ENCODE measurements around the gene C10orf71. TPM values are rescaled to one million over a fixed set of nuclear protein-coding genes. Genes with fewer than 3 reads are reported as not detected.
A peak's percentile ranks its signal among the peaks of the same experiment; 100 is the strongest.

Gene C10orf71
- total RNA-seq, 1 donor, result not detected

DNA sequence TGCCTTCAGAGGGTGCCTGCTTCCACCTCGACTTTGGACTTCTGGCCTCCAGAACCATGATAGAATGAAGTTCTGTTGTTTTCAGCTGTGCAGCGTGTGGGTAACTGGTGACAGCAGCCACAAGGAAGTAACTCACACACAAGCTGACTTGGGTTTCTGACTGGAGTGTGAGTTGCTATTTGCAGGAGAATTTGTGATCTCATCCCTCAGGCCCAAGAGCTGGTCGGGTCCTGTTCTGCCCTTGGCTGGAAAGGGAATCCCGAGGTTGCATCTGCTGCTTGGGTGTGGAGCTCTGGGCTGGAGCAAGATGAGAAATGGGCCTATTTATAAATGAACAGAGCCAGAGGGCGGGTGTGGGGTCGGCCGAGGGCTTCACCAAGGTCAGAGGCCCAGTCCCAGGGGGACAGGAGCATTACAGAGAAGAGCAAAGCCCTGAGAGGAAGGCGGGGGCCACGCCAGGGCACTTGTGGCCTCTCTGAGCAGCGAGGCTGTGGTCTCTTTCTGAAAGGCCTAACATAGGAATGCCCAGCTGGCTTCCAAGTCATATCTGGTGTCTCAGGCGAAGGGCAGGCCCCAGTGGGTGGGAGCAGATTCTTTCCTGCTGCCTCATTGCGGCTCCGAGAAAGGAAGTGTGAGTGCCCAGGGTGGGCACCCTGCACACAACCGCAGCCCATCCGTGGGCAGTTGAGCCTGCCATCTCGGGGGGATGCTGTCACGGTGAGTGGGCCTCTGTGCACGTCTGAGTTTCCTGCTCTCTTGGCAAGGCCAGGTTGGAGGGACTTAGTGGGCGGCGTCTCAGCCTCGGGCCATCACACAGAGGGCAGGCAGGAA lies 26.5 kb upstream of the C10orf71 start:
- peak in 2 of 3 donors; percentile 84 to 89 for DNase-seq (ENCODE audit: low read depth in 2 of 3, low spot score in 2 of 3)

DNA sequence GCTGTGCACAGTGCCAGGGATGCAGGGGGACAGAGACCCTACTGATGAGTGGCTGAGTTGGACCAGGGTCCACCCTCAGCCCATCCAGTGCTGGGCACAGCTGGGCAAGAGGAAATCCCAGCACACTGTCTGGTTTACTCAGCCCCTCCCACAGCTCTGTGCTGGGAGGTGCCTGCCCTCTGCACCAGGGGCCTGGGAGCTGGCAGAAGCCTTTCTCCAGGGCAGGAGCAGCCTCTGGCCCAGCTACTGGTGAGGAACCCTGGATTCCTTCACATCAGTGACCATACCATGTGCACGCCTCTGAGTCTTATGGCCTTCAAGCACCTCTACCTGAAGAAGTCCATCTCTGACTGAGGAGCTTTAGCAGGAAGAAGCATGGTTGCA lies 25.9 kb upstream of the C10orf71 start:
- DNase-seq (ENCODE audit: low read depth in 2 of 3, low spot score in 2 of 3), result no peak

DNA sequence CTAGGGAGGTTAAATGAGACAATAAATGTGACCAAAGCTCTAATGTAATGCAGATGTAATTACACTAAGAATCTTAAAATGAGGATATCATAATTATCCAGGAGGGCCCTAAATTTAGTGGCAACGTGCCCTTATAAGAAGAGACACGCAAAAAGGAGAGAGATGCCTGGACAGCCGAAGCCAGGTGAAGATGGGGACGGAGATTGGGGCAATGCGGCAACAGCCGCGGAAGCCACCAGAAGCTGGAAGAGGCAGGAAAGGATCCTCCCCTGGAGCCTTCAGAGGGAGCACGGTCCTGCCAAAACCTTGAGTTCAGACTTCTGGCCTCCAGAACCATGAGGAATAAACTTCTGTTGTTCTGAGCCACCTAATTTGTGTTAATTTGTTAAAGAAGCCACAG lies 25.3 kb upstream of the C10orf71 start:
- DNase-seq (ENCODE audit: low read depth in 2 of 3, low spot score in 2 of 3), result no peak

DNA sequence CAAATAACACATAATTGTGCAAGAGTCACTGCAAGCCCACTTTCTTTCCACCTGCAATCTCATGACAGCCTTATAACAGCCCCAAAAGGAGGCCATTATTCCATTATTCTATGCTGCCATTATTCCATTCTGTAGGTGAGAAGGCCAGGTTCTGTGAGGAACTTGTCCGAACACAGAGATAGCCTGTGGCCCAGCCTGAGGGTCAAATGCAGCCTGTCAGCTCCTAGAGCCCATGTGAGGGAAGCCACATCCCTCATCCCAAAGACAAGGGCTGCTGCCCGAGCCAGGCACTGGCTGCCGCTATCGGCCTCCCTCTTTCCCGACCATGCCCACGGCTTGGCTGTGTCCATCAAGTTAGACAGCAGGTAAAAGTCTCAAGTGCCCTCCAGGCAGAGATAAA lies 24.1 kb upstream of the C10orf71 start:
- no peak for DNase-seq (ENCODE audit: low read depth in 2 of 3, low spot score in 2 of 3)

DNA sequence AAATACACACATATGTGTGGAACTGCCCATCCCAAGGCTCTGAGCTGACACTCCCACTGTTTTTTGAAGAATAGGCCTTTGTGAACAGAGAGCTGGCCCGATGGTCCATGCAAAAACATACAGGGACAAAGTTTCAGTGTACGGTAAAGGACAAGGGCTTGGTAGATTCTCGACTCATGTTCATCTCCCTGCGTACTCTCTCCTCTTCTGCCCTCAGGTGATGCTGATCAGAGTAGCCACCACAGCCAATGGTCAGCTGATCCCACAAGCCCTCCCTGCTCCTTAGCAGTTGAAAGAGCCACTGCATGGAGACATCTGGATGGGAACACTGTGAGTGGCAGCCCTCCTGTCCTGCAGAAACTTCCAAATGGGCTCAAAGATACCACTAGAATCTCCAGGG lies 23.1 kb upstream of the C10orf71 start:
- no peak for DNase-seq (ENCODE audit: low read depth in 2 of 3, low spot score in 2 of 3)

DNA sequence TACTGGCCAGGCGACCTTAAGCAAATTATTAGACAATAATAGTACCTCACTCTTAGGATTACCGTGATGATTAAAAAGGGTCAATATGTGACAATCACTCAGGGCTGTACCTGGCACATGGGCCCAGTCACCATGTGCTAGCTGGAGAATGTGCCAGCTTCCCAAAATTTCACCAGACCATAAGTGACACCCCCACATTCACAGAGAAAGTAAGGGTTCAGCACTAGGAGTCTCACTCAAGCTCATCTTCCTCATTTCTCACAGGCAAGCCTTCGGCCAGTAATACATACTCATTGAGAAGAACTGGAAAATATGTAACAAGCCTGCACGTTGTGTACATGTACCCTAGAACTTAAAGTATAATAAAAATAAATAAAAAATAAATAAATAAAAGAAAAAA lies 22.4 kb upstream of the C10orf71 start:
- DNase-seq (ENCODE audit: low read depth in 2 of 3, low spot score in 2 of 3), result no peak

DNA sequence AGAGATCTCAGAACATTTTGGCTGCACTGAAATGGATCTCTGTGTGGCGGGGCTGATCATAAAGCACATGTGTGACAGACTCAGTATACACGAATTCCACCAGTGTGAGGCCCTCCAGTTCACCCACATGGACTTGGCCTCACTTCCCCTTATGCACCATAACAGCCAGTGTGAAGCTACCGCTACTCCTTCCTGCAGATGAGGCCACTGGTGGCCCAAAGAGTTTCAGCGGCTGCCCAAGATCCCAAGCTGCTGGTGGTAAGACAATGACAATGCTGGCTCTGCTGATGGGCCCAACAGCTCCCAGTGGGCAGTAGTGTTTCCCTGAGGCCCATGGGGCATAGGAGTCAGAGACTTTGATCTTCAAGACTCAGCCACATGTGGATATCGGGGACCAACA lies 21.0 kb upstream of the C10orf71 start:
- peak in 1 of 3 donors; percentile 64 for DNase-seq (ENCODE audit: low read depth in 2 of 3, low spot score in 2 of 3)

DNA sequence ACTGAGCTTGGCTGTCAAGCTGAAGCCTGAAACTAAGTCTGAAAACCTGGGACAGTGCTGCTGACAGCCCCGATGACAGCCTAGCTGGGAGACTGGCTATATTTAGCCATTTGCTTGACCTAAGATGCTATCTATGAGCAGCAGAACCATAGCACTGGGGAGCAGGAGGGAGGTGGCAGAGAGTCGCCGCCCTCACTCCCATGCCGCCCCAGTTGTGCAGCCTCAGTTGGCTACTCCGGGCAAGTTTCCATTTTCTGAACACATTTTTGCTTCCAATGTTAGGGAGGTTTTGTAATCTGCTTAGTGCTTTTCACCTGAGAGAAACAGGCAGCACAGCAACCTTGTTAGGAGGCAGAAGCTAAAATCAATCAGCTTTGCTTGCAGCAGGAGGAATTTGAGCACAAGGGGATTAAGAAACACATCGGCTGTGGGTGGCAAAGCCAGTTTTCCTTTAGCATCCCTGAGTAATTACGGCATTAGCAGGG lies 20.4 kb upstream of the C10orf71 start:
- no peak for DNase-seq (ENCODE audit: low read depth in 2 of 3, low spot score in 2 of 3)

DNA sequence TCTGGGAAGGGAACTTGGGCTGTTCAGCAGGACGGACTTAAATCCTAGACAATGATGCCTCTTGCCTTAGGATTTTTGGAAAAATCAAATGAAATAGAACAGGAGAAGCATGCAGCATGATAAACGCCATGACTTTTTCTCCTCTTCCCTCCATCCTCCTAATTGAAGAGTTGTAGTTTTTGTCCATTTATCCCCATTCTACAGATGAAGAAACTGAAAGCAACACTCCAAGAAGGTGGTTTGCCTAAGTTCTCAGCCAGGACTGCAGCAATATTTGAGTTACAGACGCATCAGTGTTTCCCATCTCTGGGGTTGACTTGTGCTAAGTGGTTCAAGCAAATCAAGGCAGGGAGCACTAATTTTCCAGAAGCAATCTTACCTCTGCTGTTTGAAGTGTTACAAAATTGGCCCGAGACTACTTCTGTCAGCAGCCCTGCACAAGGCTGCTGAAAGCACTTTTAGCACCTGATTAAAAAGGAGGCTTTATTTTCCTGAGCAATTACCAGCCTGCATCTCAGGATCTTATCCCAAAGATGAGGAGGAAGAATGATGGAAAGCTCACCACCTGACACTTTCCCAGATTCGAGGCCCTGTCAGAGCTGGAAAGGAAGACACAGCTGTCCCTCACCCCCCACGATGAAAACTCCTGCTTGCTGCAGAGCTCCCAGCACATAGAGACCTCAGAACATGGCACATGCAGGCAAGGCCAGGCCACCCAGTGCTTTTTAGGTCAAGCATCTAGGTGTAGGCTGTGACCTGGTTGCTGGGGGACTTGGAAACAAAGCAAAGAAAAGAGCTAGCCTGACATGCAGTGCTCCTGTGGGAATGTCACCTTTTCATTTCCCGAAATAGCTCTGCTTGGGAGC lies 19.7 kb upstream of the C10orf71 start:
- no peak for DNase-seq (ENCODE audit: low read depth in 2 of 3, low spot score in 2 of 3)

DNA sequence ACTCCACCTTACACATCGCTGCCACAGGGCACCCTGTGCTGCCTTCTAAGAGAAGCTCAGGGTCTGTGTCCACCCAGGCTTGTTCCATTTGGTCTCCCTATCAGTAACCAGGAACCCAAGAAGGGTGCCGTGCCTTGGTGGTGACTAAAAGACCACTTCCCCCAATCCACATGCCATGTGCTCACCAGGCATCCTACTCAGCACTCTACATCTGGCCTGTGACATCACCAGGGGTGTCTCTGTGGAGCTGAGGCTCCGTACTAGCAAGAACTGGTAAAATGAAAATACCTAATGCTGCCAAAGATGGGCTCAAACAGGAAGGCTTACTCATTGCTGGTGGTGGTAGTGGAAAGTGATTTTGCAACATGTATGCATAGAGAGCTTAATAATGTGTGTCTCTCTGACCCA lies 19.0 kb upstream of the C10orf71 start:
- DNase-seq (ENCODE audit: low read depth in 2 of 3, low spot score in 2 of 3), result peak in 2 of 3 donors; percentile 69 to 75

DNA sequence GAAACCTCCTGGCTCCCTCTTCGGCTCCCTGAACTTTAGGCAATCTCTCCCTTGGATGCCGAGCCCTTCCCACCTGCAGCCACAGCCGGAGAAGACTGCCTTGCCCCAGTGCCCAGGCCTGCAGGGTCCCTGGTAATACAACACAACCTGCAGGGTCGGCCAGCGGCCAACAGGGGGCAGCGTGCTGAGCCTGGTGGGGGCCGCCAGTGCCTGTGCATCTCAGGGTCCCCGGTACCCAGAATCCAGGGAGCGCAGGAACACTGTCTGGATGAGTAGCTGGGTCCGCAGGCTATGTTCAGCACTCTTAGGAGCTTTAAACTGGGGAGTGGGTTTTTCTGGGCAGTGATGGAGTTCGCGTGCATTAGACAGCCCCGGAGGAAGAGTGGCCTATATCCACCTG lies 17.5 kb upstream of the C10orf71 start:
- DNase-seq (ENCODE audit: low read depth in 2 of 3, low spot score in 2 of 3), result no peak

DNA sequence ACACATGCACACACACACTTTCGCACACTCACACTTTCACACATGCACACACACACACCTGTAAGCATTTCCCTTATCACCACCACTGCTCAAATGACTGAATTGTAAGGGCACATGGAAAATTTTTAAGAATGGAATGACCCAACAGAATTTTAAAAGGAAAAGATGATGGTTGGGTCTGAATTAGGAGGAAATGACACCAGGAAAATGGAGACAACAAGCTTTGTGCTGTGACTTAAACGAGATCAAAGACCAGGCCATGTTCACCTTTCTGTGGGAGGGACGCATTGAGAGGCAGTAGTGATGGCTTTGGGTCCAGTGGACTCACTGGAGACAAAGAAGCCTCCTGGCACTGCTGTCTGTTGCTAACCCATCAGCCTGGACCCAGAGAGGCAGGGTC lies 16.7 kb upstream of the C10orf71 start:
- DNase-seq (ENCODE audit: low read depth in 2 of 3, low spot score in 2 of 3), result no peak

DNA sequence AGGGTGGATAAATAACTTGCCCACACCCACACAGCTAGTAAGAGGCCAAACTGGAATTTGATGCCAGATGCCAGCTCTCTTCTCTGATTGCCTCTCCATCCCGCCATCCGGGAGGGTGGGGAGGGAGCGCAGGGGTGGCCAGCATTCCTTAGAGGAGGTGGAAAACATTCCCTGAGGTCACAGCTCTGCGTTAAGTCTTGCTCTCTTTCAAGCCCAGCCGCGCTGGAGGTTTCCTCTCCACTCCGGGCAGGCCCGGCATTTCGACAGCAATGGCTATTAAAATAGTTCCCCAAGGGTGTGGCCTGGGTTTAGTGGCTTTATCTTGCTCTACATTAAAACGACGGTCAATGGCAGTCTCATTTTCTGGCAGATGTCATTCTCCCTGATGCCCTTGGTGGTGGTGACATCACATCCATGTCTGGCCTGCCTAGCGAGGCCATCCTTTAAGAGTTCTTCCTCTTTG lies 16.1 kb upstream of the C10orf71 start:
- no peak for DNase-seq (ENCODE audit: low read depth in 2 of 3, low spot score in 2 of 3)

DNA sequence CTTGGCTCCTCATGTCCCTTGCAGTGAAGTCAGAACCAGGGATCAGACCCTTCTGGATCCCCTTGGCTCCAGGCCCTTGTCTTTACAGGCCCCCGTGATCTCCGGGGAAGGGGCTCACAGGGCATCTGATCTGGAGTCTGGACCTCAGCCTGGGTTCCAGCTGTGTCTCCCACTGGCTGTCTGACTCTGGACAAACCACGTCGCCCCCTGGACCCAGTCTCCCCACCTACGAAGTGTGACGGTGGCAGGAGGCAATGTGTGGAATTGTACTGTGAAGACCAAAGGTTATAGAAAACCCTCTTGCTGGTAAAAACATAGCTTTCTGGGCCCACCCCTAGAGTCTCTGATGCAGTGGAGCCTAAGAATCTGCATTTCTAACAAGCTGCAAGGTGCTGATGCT lies 15.5 kb upstream of the C10orf71 start:
- DNase-seq (ENCODE audit: low read depth in 2 of 3, low spot score in 2 of 3), result no peak

DNA sequence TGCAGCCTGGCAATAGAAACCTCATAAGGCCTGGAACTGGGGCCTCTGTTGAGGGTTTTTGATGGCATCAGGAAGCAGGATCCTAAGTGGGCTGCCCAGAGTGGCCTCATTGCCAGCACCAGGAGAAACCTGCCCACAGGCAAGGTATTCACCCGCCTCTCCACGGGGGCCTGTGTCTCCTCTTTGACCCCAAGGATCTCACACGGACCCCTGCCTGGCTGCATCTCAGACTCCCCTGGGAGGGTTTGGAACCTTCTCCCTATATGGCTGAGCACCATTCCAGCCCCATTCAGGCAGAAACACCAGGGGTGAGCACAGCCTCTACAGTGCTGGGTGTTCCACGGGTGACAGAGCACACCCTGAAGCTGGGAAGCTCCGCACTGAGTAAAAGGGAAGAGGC lies 14.6 kb upstream of the C10orf71 start:
- DNase-seq (ENCODE audit: low read depth in 2 of 3, low spot score in 2 of 3), result no peak

DNA sequence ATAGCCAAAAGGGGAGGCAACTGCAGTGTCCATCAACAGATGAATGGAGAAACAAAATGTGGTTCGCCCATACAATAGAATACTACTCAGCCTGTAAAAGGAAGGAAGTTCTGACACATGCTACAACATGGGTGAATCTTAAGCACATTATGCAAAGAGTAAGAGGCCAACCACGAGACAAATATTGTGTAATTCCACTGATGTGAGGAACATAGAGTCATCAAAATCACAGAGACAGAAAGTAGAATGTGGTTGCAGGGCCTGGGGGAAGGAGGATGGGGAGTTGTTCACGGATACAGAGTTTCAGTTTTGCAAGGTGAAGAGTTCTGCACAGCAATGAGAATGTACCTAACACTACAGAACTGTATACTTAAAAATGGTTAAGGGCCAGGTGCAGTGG lies 13.7 kb upstream of the C10orf71 start:
- no peak for DNase-seq (ENCODE audit: low read depth in 2 of 3, low spot score in 2 of 3)

DNA sequence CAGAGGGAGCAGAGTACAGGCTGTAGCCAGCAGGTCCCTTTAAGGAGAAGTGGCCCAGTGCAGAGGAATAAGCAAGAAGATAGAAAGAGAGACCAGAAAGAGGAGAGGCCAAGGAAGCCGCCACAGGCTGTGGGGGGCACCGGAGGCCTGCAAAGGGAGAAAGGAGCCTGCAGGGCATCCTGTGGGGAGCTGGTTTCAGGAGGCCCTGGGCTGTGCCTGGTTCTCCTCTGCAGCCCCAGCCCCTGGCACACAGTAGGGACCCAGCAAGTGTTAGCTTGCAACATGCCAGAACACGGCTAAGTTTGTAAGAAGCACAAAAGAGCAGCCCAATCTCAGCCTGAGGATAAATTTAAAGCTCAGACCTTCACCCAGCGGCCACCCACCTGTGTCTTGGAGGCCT lies 12.3 kb upstream of the C10orf71 start:
- DNase-seq (ENCODE audit: low read depth in 2 of 3, low spot score in 2 of 3), result no peak

DNA sequence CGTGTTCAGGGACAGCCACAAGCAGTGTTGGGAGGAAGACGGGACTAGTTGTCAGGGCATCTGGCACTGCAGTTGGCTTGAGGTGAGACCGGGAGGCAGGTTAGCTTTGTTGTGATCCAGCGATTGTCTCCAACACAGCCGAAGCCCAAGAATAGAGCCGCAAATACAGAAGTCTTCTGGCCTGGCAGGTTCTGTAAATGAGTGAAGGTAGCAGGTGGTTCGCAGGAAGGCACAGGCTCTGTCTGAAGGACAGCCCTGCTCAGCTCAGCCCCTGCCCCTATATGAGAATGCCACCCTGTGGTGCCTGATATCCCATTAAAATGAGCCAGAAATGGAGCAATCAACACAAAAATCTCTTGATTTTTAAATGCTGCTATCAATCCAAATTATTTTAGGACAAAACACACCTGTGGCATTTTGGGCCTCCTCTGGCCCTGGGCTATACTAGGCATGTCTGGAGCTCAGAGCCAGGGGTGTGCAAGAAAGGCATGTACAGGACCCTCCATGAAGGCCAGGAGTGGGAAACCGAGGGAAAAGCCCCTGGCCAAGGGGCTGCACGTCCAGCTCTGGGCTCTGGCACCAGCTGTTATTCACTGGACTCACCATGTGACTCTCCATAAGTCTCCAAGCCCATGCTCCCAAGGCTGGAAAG lies 11.2 kb upstream of the C10orf71 start:
- no peak for DNase-seq (ENCODE audit: low read depth in 2 of 3, low spot score in 2 of 3)

DNA sequence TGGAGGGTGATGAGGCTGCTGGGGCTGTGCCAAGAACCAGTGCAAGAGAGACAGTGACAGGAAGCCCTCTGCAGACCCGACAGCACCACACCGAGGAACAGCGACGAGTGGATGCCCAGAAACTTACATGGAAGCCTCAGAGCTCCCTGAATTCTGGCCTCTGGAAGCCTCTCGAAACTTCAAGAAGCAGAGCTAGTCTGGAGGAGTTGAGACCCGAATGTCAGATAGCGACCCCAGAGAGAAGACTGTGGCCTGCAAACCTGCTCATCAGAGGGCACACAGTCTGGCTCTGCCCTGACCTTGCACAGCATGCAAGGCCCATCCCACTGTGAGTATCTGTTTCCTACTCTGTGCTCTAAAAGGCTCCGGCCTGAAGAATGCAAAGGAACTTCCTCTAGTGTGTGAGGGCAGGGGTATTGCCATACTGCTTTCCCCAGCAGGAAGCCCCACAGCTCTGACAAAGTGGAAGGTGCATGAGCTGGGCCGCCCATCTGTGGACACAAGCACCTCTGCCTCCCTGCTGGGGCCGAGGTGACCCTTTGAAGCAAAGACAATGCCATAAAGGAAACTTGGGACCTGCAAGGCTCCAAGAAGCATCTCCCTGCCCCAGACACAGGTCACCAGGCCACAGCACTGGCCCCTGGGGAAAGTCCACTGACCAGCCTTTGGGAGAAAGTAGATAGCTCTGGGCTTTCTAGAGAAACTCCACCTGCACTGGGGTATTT lies 10.5 kb upstream of the C10orf71 start:
- no peak for DNase-seq (ENCODE audit: low read depth in 2 of 3, low spot score in 2 of 3)

DNA sequence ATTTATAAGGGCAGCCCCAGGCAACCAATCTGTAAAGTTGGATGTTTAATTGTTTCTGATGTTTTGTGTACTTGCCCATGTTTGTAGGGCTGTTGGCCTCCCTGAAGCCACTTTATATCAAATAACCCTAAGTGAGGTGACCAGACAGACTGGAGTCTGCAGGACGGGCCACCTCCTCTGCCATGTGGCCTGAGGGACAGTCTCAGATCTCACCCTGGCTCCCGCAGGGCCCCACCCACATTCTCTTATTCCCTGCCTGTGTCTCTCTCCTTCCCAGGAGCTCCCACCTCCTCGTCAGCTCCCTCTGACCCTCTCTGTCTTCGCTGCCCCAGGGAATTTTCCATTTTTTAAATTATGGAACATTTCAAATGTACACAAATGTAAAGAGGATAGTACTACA lies 9.5 kb upstream of the C10orf71 start:
- no peak for DNase-seq (ENCODE audit: low read depth in 2 of 3, low spot score in 2 of 3)

DNA sequence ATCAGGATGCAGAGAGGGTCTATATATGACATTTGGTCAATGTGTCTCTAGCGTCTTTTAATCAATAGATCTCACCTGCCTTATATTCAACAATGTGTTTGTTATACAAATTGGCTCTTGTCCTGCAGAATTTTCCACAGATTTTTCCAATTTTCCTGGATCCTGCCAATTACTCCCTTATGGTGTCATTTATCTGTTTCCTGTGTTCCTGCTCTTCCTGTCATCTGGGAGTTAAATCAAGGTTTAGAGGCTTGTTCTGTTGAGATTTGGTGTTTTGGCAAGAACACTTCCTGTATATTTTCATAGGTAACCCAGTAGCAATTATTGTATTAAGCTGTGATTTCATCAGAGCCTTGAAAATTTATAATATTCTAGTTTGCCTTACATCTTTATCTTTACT lies 8.8 kb upstream of the C10orf71 start:
- DNase-seq (ENCODE audit: low read depth in 2 of 3, low spot score in 2 of 3), result no peak
